ENCODE data around the gene CACTIN. TPM values are rescaled to one million over a fixed set of nuclear protein-coding genes. Genes with fewer than 3 reads are reported as not detected.
"Not testable (repeated sequence)": the region's sequence is repeated elsewhere in the genome, so short reads cannot be mapped to it uniquely, and the experiment has no call there.

The CACTIN gene
- total RNA-seq, 3 donors from 2014 or later (not counting 1 experiment from before 2014, with no cell fraction given) = 33.6 to 42.2 (median 40.8) TPM

- Mint-ChIP-seq H3K4me3 (no peak overlapping the region), H3K27ac (peak overlapping the region in 1 of 2 donors; percentile 93), H3K36me3 (no peaks in the 10 kb centered on the region), H3K4me1 (peaks cover 24 to 49% of the 10 kb centered on the region in 2 donors), H3K27me3 (ENCODE audit: low read depth in 2 of 2) (no peaks in the 10 kb centered on the region), H3K9me3 (no peaks in the 10 kb centered on the region)
- Histone ChIP-seq H3K36me3 (ENCODE audit: control insufficient read depth, insufficient read depth, low read length) (peaks cover 5% of the 10 kb centered on the region), H3K4me3 (ENCODE audit: low read length) (no peak overlapping the region), H3K27ac (ENCODE audit: low read length) (no peak overlapping the region), H3K9me3 (ENCODE audit: control insufficient read depth, insufficient read depth, low read length) (no peaks in the 10 kb centered on the region), H3K27me3 (ENCODE audit: control insufficient read depth, insufficient read depth, low read length) (no peaks in the 10 kb centered on the region), H3K4me1 (ENCODE audit: control insufficient read depth, insufficient read depth, low read length) (peaks cover 40% of the 10 kb centered on the region)
- DNase-seq (no peak), ATAC-seq (no peak)
- TF ChIP-seq CTCF (IDR thresholded peaks at IDR 0.05) = no peak
- intact Hi-C loops (cut with micrococcal nuclease) = loop anchor here (10.0 kb wide), 1 partner anchor 536 kb away; no protein-coding TSS in a partner anchor
- 93% methylated on average over 34 of the region's 34 CpGs for WGBS (ENCODE audit: insufficient coverage)
Observed at GRCh38 chr19:3668331-3669081, 41.9 kb upstream of the CACTIN start.

- 92% methylated on average over 17 of the region's 17 CpGs for WGBS (ENCODE audit: insufficient coverage)
- no peak for TF ChIP-seq CTCF (IDR thresholded peaks at IDR 0.05)
- no peaks in the 10 kb centered on the region for H3K27me3 Mint-ChIP-seq (ENCODE audit: low read depth in 2 of 2)
- H3K9me3 Mint-ChIP-seq = no peaks in the 10 kb centered on the region
- DNase-seq (no peak), ATAC-seq (no peak)
- Histone ChIP-seq H3K4me3 (ENCODE audit: low read length) (no peak overlapping the region), H3K27ac (ENCODE audit: low read length) (no peak overlapping the region), H3K9me3 (ENCODE audit: control insufficient read depth, insufficient read depth, low read length) (no peaks in the 10 kb centered on the region), H3K36me3 (ENCODE audit: control insufficient read depth, insufficient read depth, low read length) (peaks cover 5% of the 10 kb centered on the region), H3K27me3 (ENCODE audit: control insufficient read depth, insufficient read depth, low read length) (no peaks in the 10 kb centered on the region), H3K4me1 (ENCODE audit: control insufficient read depth, insufficient read depth, low read length) (peaks cover 40% of the 10 kb centered on the region)
- no peak overlapping the region for H3K4me3 Mint-ChIP-seq
- peaks cover 24 to 44% of the 10 kb centered on the region in 2 donors for H3K4me1 Mint-ChIP-seq
- no peaks in the 10 kb centered on the region for H3K36me3 Mint-ChIP-seq
- intact Hi-C loops (cut with micrococcal nuclease) = loop anchor here (10.0 kb wide), 1 partner anchor 537 kb away; no protein-coding TSS in a partner anchor
- peak overlapping the region in 1 of 2 donors; percentile 72 for H3K27ac Mint-ChIP-seq
Observed at GRCh38 chr19:3667766-3668165, 41.2 kb upstream of the CACTIN start.

- no peaks in the 10 kb centered on the region for H3K27me3 ChIP-seq (ENCODE audit: control insufficient read depth, insufficient read depth, low read length)
- ATAC-seq (no peak), DNase-seq (no peak)
- no peaks in the 10 kb centered on the region for H3K9me3 ChIP-seq (ENCODE audit: control insufficient read depth, insufficient read depth, low read length)
- no peak for TF ChIP-seq CTCF (IDR thresholded peaks at IDR 0.05)
- H3K36me3 Mint-ChIP-seq = no peaks in the 10 kb centered on the region
- H3K27ac ChIP-seq (ENCODE audit: low read length) = no peak overlapping the region
- H3K27ac Mint-ChIP-seq = peak overlapping the region in 1 of 2 donors; percentile 72
- H3K4me3 Mint-ChIP-seq = no peak overlapping the region
- intact Hi-C loops (cut with micrococcal nuclease) = loop anchor here (10.0 kb wide), 1 partner anchor 538 kb away; no protein-coding TSS in a partner anchor
- no peaks in the 10 kb centered on the region for H3K27me3 Mint-ChIP-seq (ENCODE audit: low read depth in 2 of 2)
- H3K4me1 ChIP-seq (ENCODE audit: control insufficient read depth, insufficient read depth, low read length) = peaks cover 36% of the 10 kb centered on the region
- WGBS (ENCODE audit: insufficient coverage) = 87% methylated on average over 18 of the region's 18 CpGs
- no peak overlapping the region for H3K4me3 ChIP-seq (ENCODE audit: low read length)
- H3K4me1 Mint-ChIP-seq = peaks cover 21 to 39% of the 10 kb centered on the region in 2 donors
- H3K36me3 ChIP-seq (ENCODE audit: control insufficient read depth, insufficient read depth, low read length) = peaks cover 5% of the 10 kb centered on the region
- no peaks in the 10 kb centered on the region for H3K9me3 Mint-ChIP-seq
Observed at GRCh38 chr19:3667037-3667638, 40.5 kb upstream of the CACTIN start.

- not testable (repeated sequence) for H3K27me3 Mint-ChIP-seq (ENCODE audit: low read depth in 2 of 2); H3K4me3 Mint-ChIP-seq; DNase-seq; H3K4me3 ChIP-seq (ENCODE audit: low read length); H3K27me3 ChIP-seq (ENCODE audit: control insufficient read depth, insufficient read depth, low read length); H3K9me3 Mint-ChIP-seq; H3K27ac ChIP-seq (ENCODE audit: low read length); H3K9me3 ChIP-seq (ENCODE audit: control insufficient read depth, insufficient read depth, low read length); H3K36me3 Mint-ChIP-seq; ATAC-seq; H3K36me3 ChIP-seq (ENCODE audit: control insufficient read depth, insufficient read depth, low read length)
- peak overlapping the region in 1 of 2 donors; percentile 27 for H3K27ac Mint-ChIP-seq
- H3K4me1 Mint-ChIP-seq = peaks cover 14 to 34% of the 10 kb centered on the region in 2 donors
- peaks cover 30% of the 10 kb centered on the region for H3K4me1 ChIP-seq (ENCODE audit: control insufficient read depth, insufficient read depth, low read length)
- intact Hi-C loops (cut with micrococcal nuclease) = loop anchor here (1.0 to 10.0 kb wide), 3 partner anchors 34 to 538 kb away; partner anchors contain the start of gene PIP5K1C
- 96% methylated on average over 14 of the region's 14 CpGs for WGBS (ENCODE audit: insufficient coverage)
Observed at GRCh38 chr19:3666545-3666856, 39.9 kb upstream of the CACTIN start.

Measured in natural killer cell (primary cell).